IPS DF 4.7 (cell line): ENCODE measurements around the gene MYO1A.
"Not testable (repeated sequence)": the region's sequence is repeated elsewhere in the genome, so short reads cannot be mapped to it uniquely, and the experiment has no call there.

Source experiments
- DNase-seq: peaks from one replicate; pipeline ENCODE4 v3.0.0-alpha.2; 2013; ENCODE audit warnings: low spot score; ENCODE audit errors: extremely low read depth

Gene MYO1A

GRCh38 chr12:56996793-56997545 is 53.0 kb downstream of the MYO1A start:
- DNase-seq = no peak

GRCh38 chr12:56995930-56996496 is 53.9 kb downstream of the MYO1A start:
- DNase-seq = no peak

GRCh38 chr12:56995201-56995929 is 54.6 kb downstream of the MYO1A start:
- DNase-seq = no peak

- no peak for DNase-seq
These were observed 55.6 kb downstream of the MYO1A start for GRCh38 chr12:56994231-56994746.

- DNase-seq = no peak
These were observed 56.6 kb downstream of the MYO1A start for GRCh38 chr12:56993346-56993745.

- DNase-seq = no peak
These were observed 58.3 kb downstream of the MYO1A start for GRCh38 chr12:56991319-56992246.

GRCh38 chr12:56990648-56991318 is 59.1 kb downstream of the MYO1A start:
- no peak for DNase-seq

- DNase-seq = no peak
These were observed 59.9 kb downstream of the MYO1A start for GRCh38 chr12:56989861-56990610.

- no peak for DNase-seq
These were observed 61.7 kb downstream of the MYO1A start for GRCh38 chr12:56988207-56988739.

GRCh38 chr12:56987551-56988053 is 62.3 kb downstream of the MYO1A start:
- peak; percentile 51 for DNase-seq

GRCh38 chr12:56987011-56987410 is 62.9 kb downstream of the MYO1A start:
- DNase-seq = no peak

- not testable (repeated sequence) for DNase-seq
These were observed 64.2 kb downstream of the MYO1A start for GRCh38 chr12:56985714-56986113.

- DNase-seq = no peak
These were observed 66.5 kb downstream of the MYO1A start for GRCh38 chr12:56983386-56983785.

GRCh38 chr12:56982578-56983236 is 67.2 kb downstream of the MYO1A start:
- DNase-seq = not testable (repeated sequence)

GRCh38 chr12:56980941-56981530 is 68.9 kb downstream of the MYO1A start:
- DNase-seq = no peak

- DNase-seq = no peak
These were observed 69.7 kb downstream of the MYO1A start for GRCh38 chr12:56980268-56980667.

GRCh38 chr12:56979628-56980027 is 70.3 kb downstream of the MYO1A start:
- no peak for DNase-seq
